ENCODE measurements around the gene LRP1B.
A peak's percentile ranks its signal among the peaks of the same experiment; 100 is the strongest.

The LRP1B gene

DNA sequence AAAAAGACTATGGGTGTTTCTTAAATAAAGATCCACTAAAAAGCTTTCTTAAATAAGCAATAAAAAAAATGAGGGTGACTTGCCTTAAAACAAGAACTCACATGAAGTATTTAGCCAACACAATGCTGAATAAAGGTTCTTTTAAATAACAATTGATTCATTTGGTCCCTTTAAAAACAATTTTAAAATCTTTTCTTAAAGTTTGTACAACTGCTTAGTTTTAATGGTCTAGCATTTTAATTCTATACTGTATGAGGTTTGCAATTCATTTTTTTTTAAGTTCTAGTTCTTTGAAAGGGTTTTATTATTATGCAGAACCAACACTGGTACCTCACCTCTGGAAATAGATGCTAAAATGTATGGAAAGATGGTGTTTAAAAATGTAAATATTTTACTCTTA lies 1017.5 kb downstream of the LRP1B start:
- DNase-seq (ENCODE audit: low spot score) = no peak

DNA sequence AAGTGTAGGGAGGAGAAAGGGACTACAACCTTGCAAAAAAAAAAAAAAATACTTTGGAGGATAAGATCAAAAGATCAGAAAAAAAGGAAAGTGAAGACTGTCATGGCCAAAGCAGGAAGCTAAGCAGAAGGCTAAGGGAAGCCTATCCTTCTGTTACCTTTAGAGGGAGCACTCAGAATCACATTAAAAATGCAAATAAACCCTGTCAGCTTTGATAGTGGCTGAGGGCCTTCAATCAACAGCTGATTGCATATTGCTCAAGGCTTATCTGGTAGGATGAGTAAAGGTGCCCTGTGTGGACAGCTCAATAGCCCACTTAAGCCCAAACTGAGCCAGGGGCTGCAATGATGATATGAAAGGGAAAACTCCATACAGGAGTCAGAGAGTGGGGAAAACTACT lies 1021.2 kb downstream of the LRP1B start:
- no peak for DNase-seq (ENCODE audit: low spot score)

DNA sequence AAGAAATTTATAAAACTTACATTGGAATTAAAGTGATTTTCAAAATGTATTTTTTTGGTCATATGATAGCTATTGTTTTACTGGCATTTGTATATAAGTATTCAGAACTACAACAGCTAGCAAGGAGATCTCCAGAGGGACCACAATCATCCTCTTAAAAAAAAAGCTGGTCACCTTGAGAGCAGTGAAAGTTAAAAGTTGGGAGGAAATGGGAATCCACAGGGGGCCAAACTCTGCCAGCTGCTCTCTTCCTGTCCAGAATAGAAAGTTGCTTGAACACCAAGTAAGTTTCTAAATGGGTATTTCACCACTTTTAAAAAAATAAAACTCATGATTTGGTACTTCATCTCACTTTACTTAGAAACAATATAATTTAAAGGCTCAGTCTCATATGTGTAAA lies 1025.1 kb downstream of the LRP1B start:
- DNase-seq (ENCODE audit: low spot score) = no peak

DNA sequence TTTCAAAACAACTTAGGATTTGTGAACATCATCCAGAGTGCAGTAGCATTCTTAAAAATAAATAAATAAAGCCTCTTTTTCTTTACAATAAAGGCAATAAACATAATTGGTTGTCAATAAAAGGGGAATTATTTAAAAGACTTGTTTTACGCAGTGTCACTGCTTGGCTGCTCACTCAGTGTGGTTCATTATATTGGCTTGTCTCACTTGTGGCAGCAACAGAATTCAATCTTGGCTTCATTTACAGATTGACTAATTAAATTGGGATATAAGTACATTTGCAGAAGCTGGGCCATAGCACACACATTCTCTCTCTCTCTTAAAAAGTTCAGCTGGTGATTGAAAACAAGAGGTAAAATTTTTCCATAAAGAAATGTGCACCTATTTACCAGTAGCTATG lies 1027.6 kb downstream of the LRP1B start:
- no peak for DNase-seq (ENCODE audit: low spot score)

DNA sequence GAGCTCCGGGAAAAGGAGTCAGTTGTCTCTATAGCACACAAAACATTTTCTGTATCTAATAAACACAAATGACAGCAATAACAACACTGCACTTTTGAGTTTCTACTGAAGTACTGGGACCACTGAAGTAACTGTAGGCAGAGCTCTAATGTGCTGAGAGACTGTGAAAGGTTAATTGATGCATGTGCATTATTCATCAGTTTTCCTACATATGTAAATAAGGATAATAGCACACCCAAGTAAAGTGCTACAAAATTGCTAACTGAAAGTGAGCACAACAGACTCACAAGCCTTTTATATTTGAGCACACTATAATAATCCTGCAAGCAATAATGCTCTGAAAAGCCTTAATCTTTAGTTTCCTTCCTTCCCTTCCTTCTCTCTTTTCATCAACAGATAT lies 1051.6 kb downstream of the LRP1B start:
- DNase-seq (ENCODE audit: low spot score) = no peak

DNA sequence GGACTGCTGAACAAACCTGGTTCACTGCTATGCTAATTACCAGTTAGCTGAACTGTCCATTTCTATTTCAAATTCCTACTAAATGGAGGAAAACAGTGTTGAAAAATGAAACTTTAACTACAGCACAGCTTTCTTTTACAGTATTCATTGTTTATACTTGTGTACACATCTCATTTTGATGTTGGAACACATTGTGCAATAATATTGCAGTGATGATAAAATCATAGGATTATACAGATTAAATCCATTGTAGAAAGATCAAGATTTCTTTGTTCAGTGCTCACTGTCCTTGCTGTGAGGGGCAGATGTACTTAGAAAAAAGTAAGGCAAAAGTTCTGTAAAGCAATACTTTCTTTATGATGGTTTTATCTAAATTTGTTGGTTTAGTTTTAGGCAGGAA lies 1055.1 kb downstream of the LRP1B start:
- no peak for DNase-seq (ENCODE audit: low spot score)

DNA sequence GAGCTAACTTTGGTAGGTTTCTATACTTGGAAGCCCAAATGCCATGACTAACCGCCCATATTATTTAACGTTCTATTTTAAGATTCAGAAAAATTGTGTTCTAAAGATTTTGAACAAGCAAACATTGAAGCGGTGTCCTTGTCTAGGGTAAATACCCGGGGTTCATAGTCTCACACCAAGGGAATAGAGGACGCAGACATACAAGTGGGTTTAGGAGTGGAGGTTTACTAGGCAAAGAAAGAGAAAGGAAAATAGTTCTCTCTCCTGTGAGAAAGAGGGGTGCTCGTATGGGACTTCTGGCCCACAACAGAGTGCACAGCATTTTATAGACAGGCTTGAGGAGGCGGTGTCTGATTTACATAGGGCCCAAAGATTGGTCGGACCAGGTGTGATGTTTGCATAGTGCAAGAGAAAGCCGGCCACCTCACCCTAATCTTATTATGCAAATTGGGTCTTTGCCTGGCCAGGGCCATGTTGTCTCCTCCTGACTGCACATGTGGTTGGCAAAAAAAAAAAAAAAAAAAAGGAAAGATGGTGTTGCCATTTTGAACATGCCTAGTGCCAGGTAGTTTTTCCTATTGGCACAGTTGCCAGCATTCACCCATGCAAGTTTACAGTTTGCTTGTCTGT lies 1062.6 kb downstream of the LRP1B start:
- no peak for DNase-seq (ENCODE audit: low spot score)

DNA sequence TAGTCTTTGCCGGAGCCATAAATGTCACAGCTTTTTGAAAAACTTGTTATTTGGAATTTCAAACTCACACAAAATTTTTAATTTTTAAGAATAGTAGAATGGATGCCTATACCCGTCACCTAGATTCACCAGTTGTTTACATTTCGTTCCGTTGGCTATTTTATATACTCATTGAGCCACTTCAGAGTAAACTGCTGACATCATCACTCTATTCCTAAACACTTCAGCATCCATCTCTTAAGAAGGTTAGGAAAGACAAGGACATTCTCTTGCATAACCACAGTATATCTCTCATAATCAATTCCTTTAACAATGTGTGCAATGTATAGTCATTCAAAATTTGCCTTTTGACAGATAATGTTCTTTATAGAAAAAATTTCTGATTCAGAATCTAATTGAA lies 1065.8 kb downstream of the LRP1B start:
- DNase-seq (ENCODE audit: low spot score) = no peak

DNA sequence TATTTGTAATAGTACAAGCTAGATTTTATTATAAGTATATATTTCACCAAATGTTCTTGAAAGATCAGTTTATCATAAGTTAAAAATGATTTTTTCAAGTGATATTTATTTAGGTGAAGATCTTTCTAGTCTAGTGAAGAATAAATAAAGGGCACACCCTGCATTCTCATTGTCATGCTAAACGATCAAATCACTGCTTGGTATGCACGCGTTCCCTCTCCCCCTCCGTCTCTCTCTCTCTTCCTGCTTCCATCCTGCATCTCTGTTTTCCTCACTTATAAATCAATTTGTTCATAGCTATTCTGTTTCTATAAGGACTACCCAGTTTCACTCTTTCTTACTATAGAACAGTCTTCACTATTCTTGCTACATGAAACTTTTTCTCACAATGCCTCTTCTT lies 1067.4 kb downstream of the LRP1B start:
- no peak for DNase-seq (ENCODE audit: low spot score)

DNA sequence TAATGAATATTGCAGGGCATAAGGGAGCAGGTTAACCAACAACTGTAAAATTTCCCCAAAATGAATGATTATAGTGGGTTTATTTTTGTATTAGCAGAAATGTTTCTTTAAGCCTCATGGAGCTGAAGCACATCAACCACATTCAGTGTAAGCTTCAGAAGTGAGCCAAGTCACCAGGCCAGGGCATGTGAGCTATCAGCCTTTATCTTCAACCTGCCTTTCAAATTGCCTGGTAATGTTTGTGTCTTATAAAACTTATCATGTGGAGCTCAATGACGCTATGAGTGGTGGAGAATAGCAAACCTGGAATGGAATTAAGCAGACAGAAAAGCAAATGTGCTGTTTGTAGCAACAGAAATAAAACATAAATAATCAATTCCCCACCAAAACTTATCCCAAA lies 1068.4 kb downstream of the LRP1B start:
- no peak for DNase-seq (ENCODE audit: low spot score)

DNA sequence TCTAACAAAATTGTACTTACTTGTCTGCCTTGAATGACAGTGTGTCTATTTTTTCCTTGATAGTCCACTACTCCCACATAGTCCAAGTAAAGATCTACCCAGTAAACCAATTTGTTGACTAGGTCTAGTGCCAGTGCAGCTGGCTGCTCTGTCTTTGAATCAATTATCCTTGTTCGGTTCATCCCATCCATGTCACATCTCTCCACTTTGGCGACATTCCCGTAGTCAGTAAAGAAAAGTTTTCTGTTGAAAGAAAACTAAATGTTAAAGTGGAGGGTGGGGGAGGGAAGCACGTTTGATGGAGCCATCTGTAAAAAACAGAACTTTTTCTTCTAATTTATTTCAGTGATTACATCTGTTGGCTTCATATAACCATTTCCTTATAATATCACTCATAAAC lies 1068.8 kb downstream of the LRP1B start:
- DNase-seq (ENCODE audit: low spot score) = no peak

DNA sequence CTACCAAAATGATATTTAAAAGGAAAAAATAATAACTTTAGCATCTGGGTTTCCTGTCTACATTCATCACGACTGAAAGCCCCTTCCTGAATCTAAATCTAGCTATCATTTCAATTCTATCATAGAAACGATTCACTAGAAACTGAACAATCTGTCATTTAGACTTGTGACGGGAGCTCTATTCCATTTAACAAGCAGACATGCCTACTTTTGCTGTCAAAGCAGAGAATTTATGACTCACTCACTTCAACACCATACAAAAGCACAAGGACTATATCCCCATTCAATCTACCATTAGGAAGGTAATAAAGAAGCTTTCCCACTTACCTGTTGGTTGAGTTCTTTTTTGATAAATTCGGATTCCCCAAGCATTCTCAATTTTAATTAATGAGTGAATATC lies 1072.3 kb downstream of the LRP1B start:
- no peak for DNase-seq (ENCODE audit: low spot score)

DNA sequence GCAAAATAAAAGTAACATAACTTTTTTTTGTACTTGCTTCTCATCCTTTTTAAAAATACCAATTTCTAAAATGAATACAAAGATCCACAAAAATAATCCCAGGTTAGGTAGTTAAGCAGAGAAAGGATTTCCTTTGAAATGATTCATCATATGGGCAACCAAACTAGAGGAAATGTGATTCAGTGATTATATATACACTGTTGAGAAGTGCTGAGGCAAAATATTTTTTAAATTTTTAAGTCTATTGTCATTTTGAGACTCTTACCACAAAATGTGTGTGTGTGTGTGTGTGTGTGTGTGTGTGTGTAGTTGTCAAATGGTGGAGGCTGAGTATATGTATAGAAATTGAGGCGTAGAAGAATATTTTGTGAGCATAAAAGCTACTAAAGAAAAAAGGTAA lies 1075.3 kb downstream of the LRP1B start:
- DNase-seq (ENCODE audit: low spot score) = peak; percentile 2

DNA sequence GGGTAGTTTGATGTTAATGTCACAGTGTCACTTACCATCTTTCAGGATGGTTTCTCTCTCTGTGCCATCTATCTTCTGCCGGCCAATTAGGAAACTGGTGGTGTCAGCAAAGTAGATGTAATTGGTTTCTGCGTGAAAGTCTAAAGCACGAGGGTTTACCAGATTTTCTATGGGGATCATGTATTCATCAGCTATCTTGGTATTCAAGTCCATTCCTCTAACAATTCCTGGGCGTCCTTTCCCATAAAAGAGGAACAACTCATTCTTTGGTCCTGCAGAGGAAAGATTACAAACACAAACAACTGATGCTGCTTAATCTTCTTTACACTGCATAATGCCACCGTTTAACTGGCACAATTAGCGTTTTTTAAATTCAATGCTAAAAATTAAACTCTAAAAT lies 1081.9 kb downstream of the LRP1B start:
- DNase-seq (ENCODE audit: low spot score) = no peak

DNA sequence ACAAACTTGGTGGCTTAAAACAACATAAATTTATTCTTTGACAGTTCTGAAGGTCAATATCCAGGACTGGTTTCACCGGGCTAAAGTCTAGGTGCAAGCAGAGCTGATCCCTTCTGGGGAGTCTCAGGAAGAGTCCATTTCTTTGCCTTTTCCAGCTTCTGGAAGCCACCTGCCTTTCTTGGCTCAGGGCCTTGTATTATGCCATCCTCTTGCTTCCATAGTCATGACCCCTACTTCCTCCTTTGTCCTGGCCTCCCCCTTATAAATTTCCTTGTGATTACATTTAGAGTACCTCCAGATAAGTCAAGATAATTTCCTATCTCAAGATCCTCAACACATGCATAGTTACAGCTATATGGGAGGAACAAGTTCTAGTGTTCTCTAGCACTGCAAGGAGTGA lies 1089.5 kb downstream of the LRP1B start:
- no peak for DNase-seq (ENCODE audit: low spot score)

DNA sequence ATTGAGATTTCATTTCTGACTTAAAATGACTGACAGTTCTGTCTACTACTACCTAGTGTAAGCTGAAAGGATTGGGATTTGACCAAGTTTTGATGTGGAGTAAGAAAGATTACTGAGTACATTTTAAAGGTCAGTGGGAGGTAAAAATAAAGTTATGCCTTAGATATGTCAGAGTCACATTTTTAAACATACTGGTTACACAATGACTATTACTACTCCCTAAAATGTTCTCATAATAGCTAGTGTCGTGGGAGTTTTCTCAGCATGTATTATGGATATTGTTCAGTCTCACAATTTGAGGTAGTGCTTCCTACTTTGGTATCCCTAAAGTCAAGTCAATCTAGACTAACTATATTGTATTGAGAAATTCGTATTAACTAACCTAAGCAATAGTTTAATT lies 1092.5 kb downstream of the LRP1B start:
- no peak for DNase-seq (ENCODE audit: low spot score)

DNA sequence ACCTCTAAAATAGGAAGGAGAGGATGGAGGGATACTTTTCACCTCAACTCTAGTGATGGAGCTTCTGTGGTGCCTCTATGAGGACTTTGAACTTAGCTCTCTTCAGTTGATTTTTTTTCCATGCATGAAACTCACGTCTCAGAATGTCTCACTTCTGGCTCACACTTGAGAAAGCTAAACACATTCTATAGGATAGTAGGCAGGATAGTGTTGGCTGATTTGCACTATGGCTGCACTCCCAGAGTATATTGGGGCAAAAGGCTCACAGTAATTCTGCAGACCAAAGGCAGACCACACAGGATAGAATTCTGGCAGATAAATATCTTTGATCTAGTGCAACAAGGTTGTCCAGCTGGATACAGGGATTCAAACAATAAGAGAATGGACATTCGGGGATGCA lies 1093.5 kb downstream of the LRP1B start:
- DNase-seq (ENCODE audit: low spot score) = no peak

DNA sequence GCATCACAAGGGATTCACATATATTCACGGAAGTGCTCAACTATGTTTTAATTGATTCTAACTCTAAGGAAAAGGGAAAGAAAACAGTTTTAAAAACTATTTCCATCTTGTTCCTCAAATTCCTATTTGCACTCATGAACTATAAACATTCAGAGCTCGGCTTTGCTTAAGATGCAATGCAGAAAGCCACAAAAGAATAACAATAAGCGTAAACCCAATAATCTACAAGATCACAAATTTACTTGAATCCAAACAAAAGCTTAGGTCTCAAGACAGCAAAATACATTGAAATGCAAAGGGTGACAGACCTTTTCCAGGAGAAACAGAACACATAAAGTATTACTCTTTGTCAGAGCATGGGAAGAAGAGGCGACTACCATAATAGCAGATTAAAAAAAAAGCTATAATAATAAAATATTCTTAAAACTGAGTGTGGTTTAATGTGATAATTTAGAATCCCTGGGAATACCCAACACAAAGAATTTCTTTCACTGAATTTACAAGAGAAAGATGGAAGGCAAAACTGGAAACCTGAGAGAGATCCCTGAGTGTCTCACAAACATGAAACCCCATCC lies 1094.9 kb downstream of the LRP1B start:
- DNase-seq (ENCODE audit: low spot score) = no peak

DNA sequence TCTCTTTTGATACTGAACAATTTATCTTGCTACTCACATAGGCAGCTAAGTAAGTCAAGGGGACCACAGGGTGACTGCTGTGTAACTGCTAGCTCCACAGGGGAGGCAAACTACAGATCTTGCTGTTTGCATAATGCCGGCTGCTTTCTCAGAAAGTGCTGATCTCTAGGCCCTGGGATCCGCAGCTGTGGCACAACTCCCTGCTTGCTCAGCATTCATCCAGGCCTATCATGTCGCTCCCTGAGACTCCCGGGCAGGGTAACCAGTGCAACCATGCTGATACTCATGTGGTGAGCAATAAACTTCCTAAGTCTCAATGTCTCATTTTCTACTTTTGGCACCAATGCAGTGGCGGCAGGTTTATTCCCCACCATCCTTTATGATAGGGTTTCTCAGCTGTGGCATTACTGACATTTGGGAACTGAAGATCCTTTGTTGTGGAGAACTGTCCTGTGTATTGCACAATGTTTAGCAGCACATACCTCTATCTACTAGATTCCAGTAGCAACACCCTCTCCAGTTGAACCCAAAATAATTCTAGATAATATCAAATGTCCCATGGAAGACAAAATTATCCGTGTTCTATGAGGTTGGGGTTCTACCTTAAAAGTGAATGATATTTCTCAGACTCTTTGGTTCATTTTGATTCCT lies 1101.3 kb downstream of the LRP1B start:
- no peak for DNase-seq (ENCODE audit: low spot score)

DNA sequence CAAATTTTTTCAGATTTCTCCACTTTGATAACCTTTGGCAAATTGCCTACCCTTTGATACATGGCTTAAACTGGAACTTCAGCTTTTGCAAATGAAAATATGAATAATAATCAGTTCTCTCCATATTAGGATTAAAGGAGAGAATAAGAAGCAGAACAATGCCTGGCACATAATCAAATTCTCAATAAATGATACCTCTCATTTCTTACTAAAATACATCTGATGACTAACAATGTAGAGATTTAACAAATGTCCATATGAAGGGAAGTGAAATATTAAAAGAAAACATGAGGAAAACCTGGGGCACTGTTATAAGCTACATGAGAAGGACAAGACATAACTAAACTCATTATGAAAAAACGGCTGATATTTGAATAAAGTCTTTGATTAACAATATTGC lies 1103.6 kb downstream of the LRP1B start:
- no peak for DNase-seq (ENCODE audit: low spot score)

DNA sequence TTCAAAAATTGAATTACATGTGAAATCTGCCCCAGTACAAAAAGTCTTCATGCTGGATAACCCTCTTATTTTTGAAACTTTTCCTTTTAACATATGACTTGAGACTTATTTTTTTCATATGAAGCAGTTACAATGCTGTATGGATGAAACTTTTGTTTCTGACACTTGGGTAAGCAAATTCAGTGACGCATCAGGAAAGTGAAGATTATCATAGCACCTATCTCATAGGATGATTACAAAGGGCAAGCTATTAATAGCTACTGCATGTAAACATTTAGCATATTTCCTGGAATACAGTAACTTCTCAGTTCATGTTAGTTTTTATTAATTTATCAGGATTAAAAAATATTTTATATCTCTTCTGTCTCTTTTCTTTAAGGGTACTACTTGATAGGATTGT lies 1109.2 kb downstream of the LRP1B start:
- DNase-seq (ENCODE audit: low spot score) = no peak

DNA sequence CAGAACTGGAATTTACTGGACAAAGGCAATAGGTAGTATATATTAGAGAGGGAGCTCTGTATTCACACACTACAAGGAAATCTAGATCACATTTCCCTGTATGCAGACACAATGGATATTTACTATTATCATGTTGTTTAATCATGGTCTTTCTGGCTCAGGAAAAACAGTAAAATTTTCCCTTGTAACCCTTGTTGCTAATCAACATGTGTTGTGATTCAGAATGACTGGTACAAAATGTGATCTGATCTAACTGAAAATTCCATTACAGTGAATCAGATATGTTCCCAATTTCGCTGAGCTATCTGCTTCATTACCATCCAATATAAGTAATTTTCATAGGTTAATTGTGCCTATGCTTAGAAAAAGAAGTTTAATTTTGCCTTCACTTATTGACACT lies 1109.7 kb downstream of the LRP1B start:
- DNase-seq (ENCODE audit: low spot score) = peak; percentile 6

DNA sequence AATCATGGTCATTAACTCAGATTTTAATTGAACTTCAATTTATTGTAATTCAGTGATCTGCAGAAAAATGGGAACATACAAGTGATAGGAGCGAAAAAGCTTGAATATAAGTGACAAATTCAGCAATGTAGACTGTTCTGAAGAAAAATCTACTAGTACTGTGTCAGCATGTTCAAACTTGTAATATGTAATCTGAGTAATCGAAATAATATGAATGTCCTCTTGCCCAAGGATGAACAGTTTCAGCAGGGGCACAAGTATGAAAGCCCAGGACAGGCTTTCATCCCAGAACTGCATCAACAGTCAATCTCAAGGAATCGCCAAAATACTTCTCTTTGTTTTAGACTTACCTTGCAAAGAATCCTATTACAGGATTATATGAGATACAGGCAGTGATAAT lies 1110.5 kb downstream of the LRP1B start:
- DNase-seq (ENCODE audit: low spot score) = no peak
